NCI-H526 treated with DMSO at 0.1 percent for 48 hours (cell line): ENCODE data around the gene POU2AF1.
"Not testable (repeated sequence)": the region's sequence is repeated elsewhere in the genome, so short reads cannot be mapped to it uniquely, and the experiment has no call there.

Source experiments
- DNase-seq: peaks from one replicate; lab custom pipeline; 2025; lab: John Stamatoyannopoulos, UW

Gene POU2AF1

GRCh38 chr11:111344032-111344431, 35.0 kb downstream of the POU2AF1 start:
- no peak for DNase-seq

GRCh38 chr11:111342329-111342728, 36.7 kb downstream of the POU2AF1 start:
- no peak for DNase-seq

- DNase-seq, result no peak
Observed at GRCh38 chr11:111339758-111340388, 39.2 kb downstream of the POU2AF1 start.

- DNase-seq, result peak; percentile 98
Observed at GRCh38 chr11:111336582-111337256, 42.4 kb downstream of the POU2AF1 start.

- DNase-seq, result peak; percentile 93
Observed at GRCh38 chr11:111336062-111336461, 43.0 kb downstream of the POU2AF1 start.

GRCh38 chr11:111335549-111335948, 43.5 kb downstream of the POU2AF1 start:
- DNase-seq, result peak; percentile 89

- peak; percentile 100 for DNase-seq
Observed at GRCh38 chr11:111334532-111335502, 44.3 kb downstream of the POU2AF1 start.

- no peak for DNase-seq
Observed at GRCh38 chr11:111331711-111332479, 47.2 kb downstream of the POU2AF1 start.

- DNase-seq, result no peak
Observed at GRCh38 chr11:111330234-111330893, 48.7 kb downstream of the POU2AF1 start.

- peak; percentile 81 for DNase-seq
Observed at GRCh38 chr11:111329306-111330204, 49.5 kb downstream of the POU2AF1 start.

- DNase-seq, result peak; percentile 98
Observed at GRCh38 chr11:111327908-111328624, 51.0 kb downstream of the POU2AF1 start.

- peak; percentile 96 for DNase-seq
Observed at GRCh38 chr11:111326824-111327223, 52.3 kb downstream of the POU2AF1 start.

GRCh38 chr11:111325259-111325658, 53.8 kb downstream of the POU2AF1 start:
- no peak for DNase-seq

- DNase-seq, result no peak
Observed at GRCh38 chr11:111324277-111324720, 54.8 kb downstream of the POU2AF1 start.

- DNase-seq, result no peak
Observed at GRCh38 chr11:111322534-111322933, 56.5 kb downstream of the POU2AF1 start.

- DNase-seq, result no peak
Observed at GRCh38 chr11:111320728-111321568, 58.1 kb downstream of the POU2AF1 start.

GRCh38 chr11:111320199-111320598, 58.9 kb downstream of the POU2AF1 start:
- not testable (repeated sequence) for DNase-seq

GRCh38 chr11:111319296-111319695, 59.8 kb downstream of the POU2AF1 start:
- DNase-seq, result no peak
